ENCODE results near the gene MLLT6.

- TF ChIP-seq POLR2AphosphoS5 (IDR thresholded peaks at IDR 0.05), result no peak
- no peak for TF ChIP-seq CTCF (IDR thresholded peaks at IDR 0.05 in 8 of 11, conservative IDR thresholded peaks at IDR 0.05 in 3 of 11)
Measured at GRCh38 chr17:38698760-38699159, 6.3 kb upstream of the MLLT6 start.
